Measurements from ENCODE around the gene SRGAP1. TPM values are rescaled to one million over a fixed set of nuclear protein-coding genes. Genes with fewer than 3 reads are reported as not detected.
A peak's percentile ranks its signal among the peaks of the same experiment; 100 is the strongest.
"Not testable (repeated sequence)": the region's sequence is repeated elsewhere in the genome, so short reads cannot be mapped to it uniquely, and the experiment has no call there.

Gene SRGAP1
- total RNA-seq, 1 donor: 26.1 TPM

- peak overlapping the region; percentile 11 for H2AFZ ChIP-seq (ENCODE audit: low read length)
- peaks cover 1% of the 10 kb centered on the region for H4K20me1 ChIP-seq (ENCODE audit: insufficient read depth, low read length)
Observed at GRCh38 chr12:63841571-63841970, 2.9 kb upstream of the SRGAP1 start.

DNA sequence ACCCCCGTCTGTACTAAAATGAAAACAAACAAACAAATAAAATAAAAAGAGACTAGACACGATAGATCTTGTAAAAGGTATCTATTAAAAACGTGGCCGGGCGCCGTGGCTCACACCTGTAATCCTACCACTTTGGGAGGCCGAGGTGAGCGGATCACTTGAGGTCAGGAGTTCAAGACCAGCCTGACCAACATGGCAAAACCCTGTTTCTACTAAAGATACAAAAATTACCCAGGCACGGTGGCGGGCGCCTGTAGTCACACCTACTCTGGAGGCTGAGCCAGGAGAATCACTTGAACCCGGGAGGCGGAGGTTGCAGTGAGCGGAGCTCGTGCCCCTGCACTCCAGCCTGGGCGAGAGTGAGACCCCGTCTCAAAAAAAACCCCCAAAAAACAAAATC, 1.8 kb upstream of the SRGAP1 start:
- not testable (repeated sequence) for H2AFZ ChIP-seq (ENCODE audit: low read length); H3K9me3 ChIP-seq (ENCODE audit: low read depth, low read length); H3K27ac ChIP-seq (ENCODE audit: low read depth, low read length); H3K4me3 ChIP-seq (ENCODE audit: insufficient read depth, low read length); H3K36me3 ChIP-seq (ENCODE audit: insufficient read depth, low read length); H3K27me3 ChIP-seq (ENCODE audit: insufficient read depth, low read length); DNase-seq (ENCODE audit: insufficient read length, low spot score, missing footprints); H4K20me1 ChIP-seq (ENCODE audit: insufficient read depth, low read length)
- Histone ChIP-seq H3K4me2 (ENCODE audit: insufficient read depth, low read length) (peak overlapping the region; percentile 89), H3K79me2 (ENCODE audit: insufficient read depth, low read length) (peaks cover 34% of the 10 kb centered on the region), H3K4me1 (ENCODE audit: insufficient read depth, low read length) (peaks cover 17% of the 10 kb centered on the region)

More at GRCh38 chr12:63841571-63841970, 2.9 kb upstream of the SRGAP1 start:
- Histone ChIP-seq H3K4me1 (ENCODE audit: insufficient read depth, low read length) (peaks cover 7% of the 10 kb centered on the region), H3K9me3 (ENCODE audit: low read depth, low read length) (no peaks in the 10 kb centered on the region), H3K27me3 (ENCODE audit: insufficient read depth, low read length) (no peaks in the 10 kb centered on the region), H3K79me2 (ENCODE audit: insufficient read depth, low read length) (peaks cover 22% of the 10 kb centered on the region), H3K4me3 (ENCODE audit: insufficient read depth, low read length) (no peak overlapping the region), H3K36me3 (ENCODE audit: insufficient read depth, low read length) (no peaks in the 10 kb centered on the region), H3K4me2 (ENCODE audit: insufficient read depth, low read length) (no peak overlapping the region), H3K27ac (ENCODE audit: low read depth, low read length) (no peak overlapping the region)
- peak; percentile 75 for DNase-seq (ENCODE audit: insufficient read length, low spot score, missing footprints)
- TF ChIP-seq, protein P1, sequence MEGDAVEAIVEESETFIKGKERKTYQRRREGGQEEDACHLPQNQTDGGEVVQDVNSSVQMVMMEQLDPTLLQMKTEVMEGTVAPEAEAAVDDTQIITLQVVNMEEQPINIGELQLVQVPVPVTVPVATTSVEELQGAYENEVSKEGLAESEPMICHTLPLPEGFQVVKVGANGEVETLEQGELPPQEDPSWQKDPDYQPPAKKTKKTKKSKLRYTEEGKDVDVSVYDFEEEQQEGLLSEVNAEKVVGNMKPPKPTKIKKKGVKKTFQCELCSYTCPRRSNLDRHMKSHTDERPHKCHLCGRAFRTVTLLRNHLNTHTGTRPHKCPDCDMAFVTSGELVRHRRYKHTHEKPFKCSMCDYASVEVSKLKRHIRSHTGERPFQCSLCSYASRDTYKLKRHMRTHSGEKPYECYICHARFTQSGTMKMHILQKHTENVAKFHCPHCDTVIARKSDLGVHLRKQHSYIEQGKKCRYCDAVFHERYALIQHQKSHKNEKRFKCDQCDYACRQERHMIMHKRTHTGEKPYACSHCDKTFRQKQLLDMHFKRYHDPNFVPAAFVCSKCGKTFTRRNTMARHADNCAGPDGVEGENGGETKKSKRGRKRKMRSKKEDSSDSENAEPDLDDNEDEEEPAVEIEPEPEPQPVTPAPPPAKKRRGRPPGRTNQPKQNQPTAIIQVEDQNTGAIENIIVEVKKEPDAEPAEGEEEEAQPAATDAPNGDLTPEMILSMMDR (IDR thresholded peaks at IDR 0.05; ENCODE audit: extremely low read depth, low read depth, low read length): no peak

DNA sequence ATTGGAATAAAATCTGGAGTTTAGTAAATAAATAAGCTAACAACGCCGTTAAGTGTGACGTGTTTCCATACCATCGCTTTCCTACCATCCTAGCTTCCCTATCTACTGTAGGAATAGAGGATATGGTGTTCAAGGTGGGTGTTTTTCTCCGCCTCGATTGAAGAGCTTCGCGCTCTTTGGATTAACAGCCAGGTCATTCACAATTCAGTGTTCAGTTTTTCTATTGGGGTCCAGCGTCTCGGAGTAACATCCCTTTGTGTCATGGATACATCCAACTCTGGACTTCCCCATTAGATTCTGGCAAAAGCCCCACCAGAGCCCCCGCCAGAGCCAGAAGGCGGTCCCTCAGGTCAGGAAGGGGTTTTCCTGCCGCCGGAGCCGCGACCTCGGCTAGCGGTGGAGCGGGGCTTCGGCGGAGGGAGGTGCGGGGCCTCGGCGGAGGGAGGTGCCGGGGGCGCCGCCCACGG, 1.2 kb upstream of the SRGAP1 start:
- H3K4me3 ChIP-seq (ENCODE audit: insufficient read depth, low read length): peak overlapping the region; percentile 100
- H3K4me1 ChIP-seq (ENCODE audit: insufficient read depth, low read length): peaks cover 17% of the 10 kb centered on the region
- TF ChIP-seq, protein P1 (IDR thresholded peaks at IDR 0.05; ENCODE audit: extremely low read depth, low read depth, low read length): no peak
- DNase-seq (ENCODE audit: insufficient read length, low spot score, missing footprints): no peak
- peak overlapping the region; percentile 87 for H2AFZ ChIP-seq (ENCODE audit: low read length)
- peak overlapping the region; percentile 89 for H3K4me2 ChIP-seq (ENCODE audit: insufficient read depth, low read length)
- H4K20me1 ChIP-seq (ENCODE audit: insufficient read depth, low read length): peaks cover 7% of the 10 kb centered on the region
- no peaks in the 10 kb centered on the region for H3K36me3 ChIP-seq (ENCODE audit: insufficient read depth, low read length)
- no peaks in the 10 kb centered on the region for H3K9me3 ChIP-seq (ENCODE audit: low read depth, low read length)
- H3K79me2 ChIP-seq (ENCODE audit: insufficient read depth, low read length): peaks cover 39% of the 10 kb centered on the region
- H3K27me3 ChIP-seq (ENCODE audit: insufficient read depth, low read length): no peaks in the 10 kb centered on the region
- peak overlapping the region; percentile 48 for H3K27ac ChIP-seq (ENCODE audit: low read depth, low read length)

DNA sequence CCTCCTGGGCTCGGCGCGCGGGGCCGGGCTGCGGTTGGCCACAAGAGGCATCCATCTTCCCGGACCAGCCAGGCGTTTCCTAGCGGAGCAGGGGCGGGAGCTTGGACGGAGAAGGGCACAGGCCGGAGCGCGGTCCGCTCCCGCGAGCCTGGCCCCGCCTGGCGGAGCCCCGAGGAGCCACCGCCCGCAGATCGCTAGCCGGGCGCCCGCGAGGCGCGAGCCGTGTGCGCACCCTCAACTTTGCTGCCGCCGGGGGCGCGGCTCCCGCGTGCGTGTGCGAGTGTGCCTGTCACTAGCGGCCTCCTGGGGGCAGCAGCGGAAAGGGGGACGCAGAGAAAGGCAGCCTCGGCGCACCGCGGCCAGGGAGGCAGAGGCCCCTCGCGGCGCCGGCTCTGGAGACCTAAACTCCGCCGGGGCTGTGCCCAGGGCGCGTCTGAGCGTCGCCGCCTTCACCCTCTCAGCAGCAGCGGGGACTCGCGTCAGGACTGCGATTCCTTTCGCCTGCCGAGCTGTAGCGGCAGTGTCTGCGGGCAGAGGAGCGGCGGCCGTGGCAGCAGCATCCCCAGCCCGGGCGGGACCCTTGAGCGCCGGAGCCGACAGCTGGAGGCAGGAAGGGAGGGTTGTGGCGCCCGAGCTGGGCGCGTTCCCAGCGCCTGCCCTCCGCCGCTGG, 644 bp upstream of the SRGAP1 start:
- Histone ChIP-seq H3K9me3 (ENCODE audit: low read depth, low read length) (no peaks in the 10 kb centered on the region), H2AFZ (ENCODE audit: low read length) (peak overlapping the region; percentile 93), H3K4me2 (ENCODE audit: insufficient read depth, low read length) (peak overlapping the region; percentile 89)

More for the DNA sequence above, 644 bp upstream of the SRGAP1 start:
- Histone ChIP-seq H3K36me3 (ENCODE audit: insufficient read depth, low read length) (no peaks in the 10 kb centered on the region), H3K79me2 (ENCODE audit: insufficient read depth, low read length) (peaks cover 45% of the 10 kb centered on the region), H3K27me3 (ENCODE audit: insufficient read depth, low read length) (no peaks in the 10 kb centered on the region), H3K4me3 (ENCODE audit: insufficient read depth, low read length) (peak overlapping the region; percentile 100), H3K27ac (ENCODE audit: low read depth, low read length) (peak overlapping the region; percentile 94), H4K20me1 (ENCODE audit: insufficient read depth, low read length) (peaks cover 12% of the 10 kb centered on the region), H3K4me1 (ENCODE audit: insufficient read depth, low read length) (peaks cover 21% of the 10 kb centered on the region)
- TF ChIP-seq, protein P1 (IDR thresholded peaks at IDR 0.05; ENCODE audit: extremely low read depth, low read depth, low read length): peak; percentile 73
- DNase-seq (ENCODE audit: insufficient read length, low spot score, missing footprints): peak; percentile 99
